HepG2 (cell line): ENCODE results near the gene PRMT5. TPM values are rescaled to one million over a fixed set of nuclear protein-coding genes. Genes with fewer than 3 reads are reported as not detected.

Experiments used
- FOXA1 ChIP-seq, 2 experiments: fragments of 450-650 bp in 1 of 2; sonication (generic) in 1 of 2; formaldehyde crosslinking in 1 of 2; IDR thresholded peaks; 2 replicates each; pipeline versions ENCODE4 v1.4.0 to v1.6.1; 2016 to 2020; ENCODE audit warnings: missing genetic modification reagents in 1 of 2
- GATA4 ChIP-seq: sonication (generic); IDR thresholded peaks from 2 replicates; pipeline ENCODE4 v1.6.1; 2016; ENCODE audit warnings: antibody characterized with exemption, low read depth, borderline replicate concordance
- GZF1 ChIP-seq: sonication (generic); formaldehyde crosslinking; IDR thresholded peaks from 2 replicates; pipeline ENCODE4 v1.5.1; 2020; ENCODE audit warnings: mild to moderate bottlenecking, missing genetic modification reagents
- HES4 ChIP-seq: sonication (generic); formaldehyde crosslinking; IDR thresholded peaks from 2 replicates; pipeline ENCODE4 v1.9.0; 2021; ENCODE audit warnings: mild to moderate bottlenecking, missing genetic modification reagents, borderline replicate concordance
- HOXA5 ChIP-seq: sonication (generic); formaldehyde crosslinking; IDR thresholded peaks from 2 replicates; pipeline ENCODE4 v1.4.0; 2020; ENCODE audit warnings: missing genetic modification reagents
- MEIS2 ChIP-seq: sonication (generic); formaldehyde crosslinking; IDR thresholded peaks from 2 replicates; pipeline ENCODE4 v1.9.0; 2021; ENCODE audit warnings: mild to moderate bottlenecking, missing genetic modification reagents
- MIER2 ChIP-seq: IDR thresholded peaks from 2 replicates; pipeline ENCODE4 v1.6.1; 2016; ENCODE audit warnings: missing biosample characterization, missing genetic modification reagents
- NCOA2 ChIP-seq: sonication (generic); formaldehyde crosslinking; IDR thresholded peaks from 2 replicates; pipeline ENCODE4 v1.8.0; 2022; ENCODE audit warnings: inconsistent platforms
- PRPF4 ChIP-seq: fragments of 200-400 bp; formaldehyde crosslinking; IDR thresholded peaks from 2 replicates; pipeline ENCODE4 v1.6.1; 2016; ENCODE audit warnings: low read length, low read depth; ENCODE audit not compliant: poor library complexity, severe bottlenecking
- RFX1 ChIP-seq: fragments of 450-650 bp; IDR thresholded peaks from 2 replicates; pipeline ENCODE4 v1.6.1; 2017
- RXRA ChIP-seq: sonication (generic); formaldehyde crosslinking; IDR thresholded peaks from 2 replicates; pipeline ENCODE4 v1.5.1; 2020; ENCODE audit warnings: missing genetic modification reagents
- SIN3A ChIP-seq: IDR thresholded peaks from 2 replicates; pipeline ENCODE4 v1.6.1; 2011; ENCODE audit warnings: low read depth, mild to moderate bottlenecking, control low read depth, low read length, borderline replicate concordance
- TRIM22 ChIP-seq: fragments of 450-650 bp; IDR thresholded peaks from 2 replicates; pipeline ENCODE4 v1.6.1; 2017
- ZNF124 ChIP-seq: sonication (generic); formaldehyde crosslinking; IDR thresholded peaks from 2 replicates; pipeline ENCODE4 v1.4.0; 2020; ENCODE audit warnings: missing genetic modification reagents
- ZNF18 ChIP-seq: sonication (generic); formaldehyde crosslinking; IDR thresholded peaks from 2 replicates; pipeline ENCODE4 v1.8.0; 2022; ENCODE audit warnings: mild to moderate bottlenecking, missing genetic modification reagents; ENCODE audit not compliant: insufficient replicate concordance
- ZNF572 ChIP-seq: sonication (generic); formaldehyde crosslinking; IDR thresholded peaks from 2 replicates; pipeline ENCODE4 v1.5.1; 2020; ENCODE audit warnings: mild to moderate bottlenecking, missing genetic modification reagents
- polyA plus RNA-seq, 8 experiments: library from polyadenylated mRNA; depleted of rRNA in 3 of 8; stranded (reverse) in 7 of 8; unstranded in 1 of 8; fragments of >200 nt; fragmentation: Illumina TruSeq in 4 of 8; extraction: Trizol in 4 of 8; gene quantifications; 2 replicates each; pipeline versions ENCODE4 v1.2.1 to v1.2.3, GENCODE V29; 2011 to 2016; ENCODE audit warnings: low read depth in 4 of 8, missing spikeins in 1 of 8, mixed read lengths in 1 of 8; ENCODE audit not compliant: insufficient read depth in 1 of 8
- total RNA-seq, 5 experiments: library from RNA; depleted of rRNA; stranded (reverse); fragments of >200 nt; fragmentation: Illumina TruSeq; extraction: Trizol; gene quantifications; 2 replicates each; pipeline ENCODE4 v1.2.3, GENCODE V29; 2016; ENCODE audit warnings: low read depth in 1 of 5
- TF ChIP-seq, protein P1 (sequence below): sonication (generic); formaldehyde crosslinking; IDR thresholded peaks from 2 replicates; pipeline ENCODE4 v1.4.0; 2020; ENCODE audit warnings: mild to moderate bottlenecking, missing genetic modification reagents
- TF ChIP-seq, protein P2 (sequence below): sonication (generic); formaldehyde crosslinking; IDR thresholded peaks from 2 replicates; pipeline ENCODE4 v1.4.0; 2020; ENCODE audit warnings: missing genetic modification reagents, mild to moderate bottlenecking, borderline replicate concordance
- TF ChIP-seq, protein P3 (sequence below): sonication (generic); formaldehyde crosslinking; IDR thresholded peaks from 2 replicates; pipeline ENCODE4 v1.4.0; 2020; ENCODE audit warnings: missing genetic modification reagents

PRMT5 gene
- total and polyA plus RNA-seq, 2 of the 13 experiments (the other 11 are each of a cell fraction or from before 2014, with no cell fraction given): 210 to 354 TPM

DNA sequence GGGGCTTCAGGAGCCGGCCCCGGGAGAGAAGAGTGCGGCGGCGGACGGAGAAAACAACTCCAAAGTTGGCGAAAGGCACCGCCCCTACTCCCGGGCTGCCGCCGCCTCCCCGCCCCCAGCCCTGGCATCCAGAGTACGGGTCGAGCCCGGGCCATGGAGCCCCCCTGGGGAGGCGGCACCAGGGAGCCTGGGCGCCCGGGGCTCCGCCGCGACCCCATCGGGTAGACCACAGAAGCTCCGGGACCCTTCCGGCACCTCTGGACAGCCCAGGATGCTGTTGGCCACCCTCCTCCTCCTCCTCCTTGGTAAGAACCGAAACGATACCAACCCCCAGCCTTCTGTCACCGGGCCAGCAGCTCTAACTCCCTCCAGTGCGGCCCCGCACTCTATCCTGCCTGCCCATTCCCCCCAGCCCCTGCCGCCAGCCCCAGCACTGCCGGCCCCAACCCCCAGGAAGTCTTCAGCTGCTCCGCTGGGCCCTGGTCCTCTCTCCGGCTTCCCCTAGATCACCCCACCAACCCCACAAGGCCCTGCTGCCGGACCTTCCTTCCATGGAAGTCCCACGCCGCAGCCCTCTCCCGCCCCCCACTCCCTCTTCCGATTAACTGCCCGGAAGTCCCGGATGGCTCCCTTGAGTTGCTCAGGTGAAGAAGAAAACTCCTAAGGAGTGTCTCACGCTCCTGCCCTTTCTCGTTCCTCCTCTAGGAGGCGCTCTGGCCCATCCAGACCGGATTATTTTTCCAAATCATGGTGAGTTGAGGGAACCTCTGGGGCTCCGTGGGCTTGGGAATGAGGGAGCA, 56.9 kb downstream of the PRMT5 start (continued):
- TF ChIP-seq FOXA1 (IDR thresholded peaks at IDR 0.05) (no peak), FOXA1 (CRISPR knock-in tag; IDR thresholded peaks at IDR 0.05) (no peak), RFX1 (no peak), ZNF124 (0 out of 2 replicates have a peak, but pooled peaks have one; percentile 70), GZF1 (peak; percentile 87; the same call in 1 of the 2 replicates), NCOA2 (no peak; the same call in 1 of the 2 replicates), TRIM22 (no peak), MEIS2 (CRISPR knock-in tag) (no peak), MIER2 (CRISPR knock-in tag) (peak; percentile 21; the same call in 1 of the 2 replicates), ZNF572 (CRISPR knock-in tag) (peak; percentile 48; the same call in 1 of the 2 replicates), HOXA5 (no peak), RXRA (CRISPR knock-in tag) (no peak; the same call in 1 of the 2 replicates), SIN3A (0 out of 2 replicates have a peak, but pooled peaks have one; percentile 9), GATA4 (no peak), HES4 (peak; percentile 52; the same call in 1 of the 2 replicates), PRPF4 (no peak), ZNF18 (CRISPR knock-in tag) (no peak)
- TF ChIP-seq, protein P1, sequence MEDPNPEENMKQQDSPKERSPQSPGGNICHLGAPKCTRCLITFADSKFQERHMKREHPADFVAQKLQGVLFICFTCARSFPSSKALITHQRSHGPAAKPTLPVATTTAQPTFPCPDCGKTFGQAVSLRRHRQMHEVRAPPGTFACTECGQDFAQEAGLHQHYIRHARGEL (CRISPR knock-in tag): no peak; the same call in 1 of the 2 replicates
- TF ChIP-seq, protein P2, sequence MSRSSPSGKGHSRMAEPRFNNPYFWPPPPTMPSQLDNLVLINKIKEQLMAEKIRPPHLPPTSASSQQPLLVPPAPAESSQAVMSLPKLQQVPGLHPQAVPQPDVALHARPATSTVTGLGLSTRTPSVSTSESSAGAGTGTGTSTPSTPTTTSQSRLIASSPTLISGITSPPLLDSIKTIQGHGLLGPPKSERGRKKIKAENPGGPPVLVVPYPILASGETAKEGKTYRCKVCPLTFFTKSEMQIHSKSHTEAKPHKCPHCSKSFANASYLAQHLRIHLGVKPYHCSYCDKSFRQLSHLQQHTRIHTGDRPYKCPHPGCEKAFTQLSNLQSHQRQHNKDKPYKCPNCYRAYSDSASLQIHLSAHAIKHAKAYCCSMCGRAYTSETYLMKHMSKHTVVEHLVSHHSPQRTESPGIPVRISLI: no peak
- TF ChIP-seq, protein P3, sequence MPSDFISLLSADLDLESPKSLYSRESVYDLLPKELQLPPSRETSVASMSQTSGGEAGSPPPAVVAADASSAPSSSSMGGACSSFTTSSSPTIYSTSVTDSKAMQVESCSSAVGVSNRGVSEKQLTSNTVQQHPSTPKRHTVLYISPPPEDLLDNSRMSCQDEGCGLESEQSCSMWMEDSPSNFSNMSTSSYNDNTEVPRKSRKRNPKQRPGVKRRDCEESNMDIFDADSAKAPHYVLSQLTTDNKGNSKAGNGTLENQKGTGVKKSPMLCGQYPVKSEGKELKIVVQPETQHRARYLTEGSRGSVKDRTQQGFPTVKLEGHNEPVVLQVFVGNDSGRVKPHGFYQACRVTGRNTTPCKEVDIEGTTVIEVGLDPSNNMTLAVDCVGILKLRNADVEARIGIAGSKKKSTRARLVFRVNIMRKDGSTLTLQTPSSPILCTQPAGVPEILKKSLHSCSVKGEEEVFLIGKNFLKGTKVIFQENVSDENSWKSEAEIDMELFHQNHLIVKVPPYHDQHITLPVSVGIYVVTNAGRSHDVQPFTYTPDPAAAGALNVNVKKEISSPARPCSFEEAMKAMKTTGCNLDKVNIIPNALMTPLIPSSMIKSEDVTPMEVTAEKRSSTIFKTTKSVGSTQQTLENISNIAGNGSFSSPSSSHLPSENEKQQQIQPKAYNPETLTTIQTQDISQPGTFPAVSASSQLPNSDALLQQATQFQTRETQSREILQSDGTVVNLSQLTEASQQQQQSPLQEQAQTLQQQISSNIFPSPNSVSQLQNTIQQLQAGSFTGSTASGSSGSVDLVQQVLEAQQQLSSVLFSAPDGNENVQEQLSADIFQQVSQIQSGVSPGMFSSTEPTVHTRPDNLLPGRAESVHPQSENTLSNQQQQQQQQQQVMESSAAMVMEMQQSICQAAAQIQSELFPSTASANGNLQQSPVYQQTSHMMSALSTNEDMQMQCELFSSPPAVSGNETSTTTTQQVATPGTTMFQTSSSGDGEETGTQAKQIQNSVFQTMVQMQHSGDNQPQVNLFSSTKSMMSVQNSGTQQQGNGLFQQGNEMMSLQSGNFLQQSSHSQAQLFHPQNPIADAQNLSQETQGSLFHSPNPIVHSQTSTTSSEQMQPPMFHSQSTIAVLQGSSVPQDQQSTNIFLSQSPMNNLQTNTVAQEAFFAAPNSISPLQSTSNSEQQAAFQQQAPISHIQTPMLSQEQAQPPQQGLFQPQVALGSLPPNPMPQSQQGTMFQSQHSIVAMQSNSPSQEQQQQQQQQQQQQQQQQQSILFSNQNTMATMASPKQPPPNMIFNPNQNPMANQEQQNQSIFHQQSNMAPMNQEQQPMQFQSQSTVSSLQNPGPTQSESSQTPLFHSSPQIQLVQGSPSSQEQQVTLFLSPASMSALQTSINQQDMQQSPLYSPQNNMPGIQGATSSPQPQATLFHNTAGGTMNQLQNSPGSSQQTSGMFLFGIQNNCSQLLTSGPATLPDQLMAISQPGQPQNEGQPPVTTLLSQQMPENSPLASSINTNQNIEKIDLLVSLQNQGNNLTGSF (CRISPR knock-in tag): no peak
